Upper lobe of right lung (tissue), 1 donor: ENCODE measurements around the gene BCL3. TPM values are rescaled to one million over a fixed set of nuclear protein-coding genes. Genes with fewer than 3 reads are reported as not detected.

Source experiments
- ATAC-seq: fragments of 200-7000 bp; cut with Tn5 transposase; one replicate; pipeline ENCODE4 v1.9.1; 2020; ENCODE audit warnings: mild to moderate bottlenecking, moderate library complexity
- DNase-seq: peaks from one replicate; pipeline ENCODE4 v3.0.0-alpha.2; 2020
- H3K27ac ChIP-seq: fragments of 200-600 bp; one replicate; pipeline ENCODE4 v1.8.0; 2022
- H3K27me3 ChIP-seq: fragments of 200-600 bp; one replicate; pipeline ENCODE4 v1.8.0; 2022; ENCODE audit warnings: mild to moderate bottlenecking
- H3K36me3 ChIP-seq: fragments of 200-600 bp; one replicate; pipeline ENCODE4 v1.8.0; 2022
- H3K4me1 ChIP-seq: fragments of 200-600 bp; one replicate; pipeline ENCODE4 v1.8.0; 2022
- H3K4me3 ChIP-seq: fragments of 200-600 bp; one replicate; pipeline ENCODE4 v1.8.0; 2022; ENCODE audit warnings: mild to moderate bottlenecking
- H3K9me3 ChIP-seq: fragments of 200-600 bp; one replicate; pipeline ENCODE4 v1.8.0; 2022
- intact Hi-C: fragments of 100-400 bp; cut with DNase I; formaldehyde crosslinking; loops from one replicate; pipeline ENCODE4 v1.11.0; 2022
- total RNA-seq: library from RNA; stranded (reverse); fragmentation: NEBNext Ultra II Directional; extraction: Animal tissue kit (Norgen Biotek cat#: 25700); gene quantifications from one replicate; pipeline ENCODE4 v1.2.1, GENCODE V29; 2021
- TF ChIP-seq, protein P1 (sequence below): fragments of 200-600 bp; IDR thresholded peaks from one replicate; pipeline ENCODE4 v1.8.0; 2022; ENCODE audit warnings: antibody characterized with exemption
- donor health status: DM: no; HTN: yes; CAD: no; lungs with severe emphysema.

BCL3 gene
- total RNA-seq, 1 donor from 2014 or later: 87.4 TPM

- TF ChIP-seq, protein P1, sequence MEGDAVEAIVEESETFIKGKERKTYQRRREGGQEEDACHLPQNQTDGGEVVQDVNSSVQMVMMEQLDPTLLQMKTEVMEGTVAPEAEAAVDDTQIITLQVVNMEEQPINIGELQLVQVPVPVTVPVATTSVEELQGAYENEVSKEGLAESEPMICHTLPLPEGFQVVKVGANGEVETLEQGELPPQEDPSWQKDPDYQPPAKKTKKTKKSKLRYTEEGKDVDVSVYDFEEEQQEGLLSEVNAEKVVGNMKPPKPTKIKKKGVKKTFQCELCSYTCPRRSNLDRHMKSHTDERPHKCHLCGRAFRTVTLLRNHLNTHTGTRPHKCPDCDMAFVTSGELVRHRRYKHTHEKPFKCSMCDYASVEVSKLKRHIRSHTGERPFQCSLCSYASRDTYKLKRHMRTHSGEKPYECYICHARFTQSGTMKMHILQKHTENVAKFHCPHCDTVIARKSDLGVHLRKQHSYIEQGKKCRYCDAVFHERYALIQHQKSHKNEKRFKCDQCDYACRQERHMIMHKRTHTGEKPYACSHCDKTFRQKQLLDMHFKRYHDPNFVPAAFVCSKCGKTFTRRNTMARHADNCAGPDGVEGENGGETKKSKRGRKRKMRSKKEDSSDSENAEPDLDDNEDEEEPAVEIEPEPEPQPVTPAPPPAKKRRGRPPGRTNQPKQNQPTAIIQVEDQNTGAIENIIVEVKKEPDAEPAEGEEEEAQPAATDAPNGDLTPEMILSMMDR: no peak
- Histone ChIP-seq H3K27ac (peak overlapping the region; percentile 95), H3K9me3 (no peaks in the 10 kb centered on the region), H3K36me3 (peaks cover 26% of the 10 kb centered on the region), H3K4me1 (peaks cover 61% of the 10 kb centered on the region), H3K4me3 (peak overlapping the region; percentile 75), H3K27me3 (no peaks in the 10 kb centered on the region)
- DNase-seq (no peak), ATAC-seq (no peak)
- intact Hi-C loops: no loop called here
Measured at GRCh38 chr19:44752123-44752815, 3.8 kb downstream of the BCL3 start.

GRCh38 chr19:44752816-44753625, 4.5 kb downstream of the BCL3 start:
- H3K36me3 ChIP-seq: peaks cover 33% of the 10 kb centered on the region
- H3K4me3 ChIP-seq: peak overlapping the region; percentile 75
- intact Hi-C loops: no loop called here
- TF ChIP-seq, protein P1: peak; percentile 21
- ATAC-seq (peak; percentile 80), DNase-seq (peak; percentile 97)
- no peaks in the 10 kb centered on the region for H3K9me3 ChIP-seq
- peaks cover 68% of the 10 kb centered on the region for H3K4me1 ChIP-seq
- no peaks in the 10 kb centered on the region for H3K27me3 ChIP-seq
- H3K27ac ChIP-seq: peak overlapping the region; percentile 95

- Histone ChIP-seq H3K4me1 (peaks cover 73% of the 10 kb centered on the region), H3K27ac (peak overlapping the region; percentile 95), H3K27me3 (no peaks in the 10 kb centered on the region), H3K9me3 (no peaks in the 10 kb centered on the region), H3K4me3 (peak overlapping the region; percentile 75), H3K36me3 (peaks cover 38% of the 10 kb centered on the region)
- ATAC-seq (no peak), DNase-seq (no peak)
- TF ChIP-seq, protein P1: no peak
- intact Hi-C loops: no loop called here
Measured at GRCh38 chr19:44753626-44753931, 5.1 kb downstream of the BCL3 start.

DNA sequence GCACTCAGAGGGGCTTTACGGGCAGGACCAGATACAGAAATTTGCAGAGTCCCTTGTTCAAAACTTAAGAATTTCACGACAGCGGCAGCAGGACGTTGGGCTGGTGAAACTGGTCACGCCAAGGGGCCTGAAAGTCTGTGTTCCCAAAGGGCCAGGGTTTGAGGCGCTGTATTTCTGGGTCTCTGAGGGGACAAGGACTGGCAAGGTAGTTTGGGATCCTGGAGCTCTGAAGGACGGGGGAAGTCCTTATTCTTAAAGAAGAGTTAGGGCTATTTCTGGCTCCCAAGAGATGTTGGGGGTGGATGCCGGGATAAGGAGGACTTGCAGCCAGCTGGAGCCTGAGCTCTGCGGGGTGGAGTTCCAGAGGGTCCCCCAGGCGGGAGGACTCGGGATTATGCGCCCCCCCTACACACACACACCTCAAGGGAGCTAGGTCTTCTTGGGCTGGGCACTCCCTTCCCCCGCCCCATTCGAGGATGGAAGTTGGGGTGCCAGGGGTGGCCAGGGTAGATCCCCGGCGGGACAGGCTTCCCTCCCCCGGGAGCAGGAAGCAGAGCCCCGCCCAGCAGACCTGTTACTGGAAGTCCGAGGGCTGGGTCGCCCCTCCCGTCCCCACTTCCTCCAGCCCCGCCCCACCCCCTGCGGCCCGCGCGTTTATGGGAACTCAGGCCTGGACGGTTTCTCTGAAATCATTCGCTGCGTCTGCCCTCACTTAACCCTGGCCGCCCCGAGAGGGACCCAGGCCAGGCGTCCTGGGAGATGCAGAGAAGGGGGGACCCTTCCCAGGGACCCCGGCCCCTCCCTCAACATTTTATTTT, 5.6 kb downstream of the BCL3 start:
- intact Hi-C loops: no loop called here
- peaks cover 40% of the 10 kb centered on the region for H3K36me3 ChIP-seq
- ATAC-seq: peak; percentile 83
- H3K4me1 ChIP-seq: peaks cover 74% of the 10 kb centered on the region
- H3K27me3 ChIP-seq: no peaks in the 10 kb centered on the region
- no peaks in the 10 kb centered on the region for H3K9me3 ChIP-seq
- DNase-seq: peak; percentile 98
- peak overlapping the region; percentile 75 for H3K4me3 ChIP-seq
- TF ChIP-seq, protein P1: no peak
- peak overlapping the region; percentile 95 for H3K27ac ChIP-seq

- peaks cover 46% of the 10 kb centered on the region for H3K36me3 ChIP-seq
- peaks cover 69% of the 10 kb centered on the region for H3K4me1 ChIP-seq
- intact Hi-C loops: no loop called here
- peak overlapping the region; percentile 95 for H3K27ac ChIP-seq
- H3K27me3 ChIP-seq: no peaks in the 10 kb centered on the region
- no peaks in the 10 kb centered on the region for H3K9me3 ChIP-seq
- TF ChIP-seq, protein P1: no peak
- peak overlapping the region; percentile 75 for H3K4me3 ChIP-seq
- ATAC-seq (no peak), DNase-seq (no peak)
Measured at GRCh38 chr19:44754750-44755080, 6.2 kb downstream of the BCL3 start.
